Measurements from ENCODE around the gene MMD. TPM values are rescaled to one million over a fixed set of nuclear protein-coding genes. Genes with fewer than 3 reads are reported as not detected.
"Not testable (repeated sequence)": the region's sequence is repeated elsewhere in the genome, so short reads cannot be mapped to it uniquely, and the experiment has no call there.

MMD gene
- total RNA-seq, 2 donors from 2014 or later: 35.0 to 39.3 TPM

GRCh38 chr17:55391764-55392467 lies 29.7 kb downstream of the MMD start:
- Mint-ChIP-seq H3K4me3 (no peak overlapping the region), H3K36me3 (ENCODE audit: insufficient read depth in 2 of 2) (peaks cover 1 to 10% of the 10 kb centered on the region in 2 donors), H3K27ac (no peak overlapping the region), H3K4me1 (ENCODE audit: low read depth) (no peaks in the 10 kb centered on the region), H3K9me3 (no peaks in the 10 kb centered on the region), H3K27me3 (ENCODE audit: low read depth) (no peaks in the 10 kb centered on the region)
- DNase-seq: no peak
- ATAC-seq (replicated peaks in 1 of 2): no peak

- no peak overlapping the region for H3K4me3 Mint-ChIP-seq
- no peaks in the 10 kb centered on the region for H3K4me1 Mint-ChIP-seq (ENCODE audit: low read depth)
- ATAC-seq (replicated peaks in 1 of 2) (no peak), DNase-seq (no peak)
- no peaks in the 10 kb centered on the region for H3K9me3 Mint-ChIP-seq
- H3K27me3 Mint-ChIP-seq (ENCODE audit: low read depth): no peaks in the 10 kb centered on the region
- peaks cover 1 to 8% of the 10 kb centered on the region in 2 donors for H3K36me3 Mint-ChIP-seq (ENCODE audit: insufficient read depth in 2 of 2)
- no peak overlapping the region for H3K27ac Mint-ChIP-seq
Measured at GRCh38 chr17:55391244-55391757, 30.3 kb downstream of the MMD start.

GRCh38 chr17:55390364-55390977 lies 31.2 kb downstream of the MMD start:
- ATAC-seq (replicated peaks in 1 of 2) (no peak), DNase-seq (no peak)
- no peaks in the 10 kb centered on the region for H3K9me3 Mint-ChIP-seq
- H3K27ac Mint-ChIP-seq: no peak overlapping the region
- no peaks in the 10 kb centered on the region for H3K27me3 Mint-ChIP-seq (ENCODE audit: low read depth)
- H3K4me3 Mint-ChIP-seq: no peak overlapping the region
- H3K4me1 Mint-ChIP-seq (ENCODE audit: low read depth): no peaks in the 10 kb centered on the region
- peaks cover 1 to 7% of the 10 kb centered on the region in 2 donors for H3K36me3 Mint-ChIP-seq (ENCODE audit: insufficient read depth in 2 of 2)

DNA sequence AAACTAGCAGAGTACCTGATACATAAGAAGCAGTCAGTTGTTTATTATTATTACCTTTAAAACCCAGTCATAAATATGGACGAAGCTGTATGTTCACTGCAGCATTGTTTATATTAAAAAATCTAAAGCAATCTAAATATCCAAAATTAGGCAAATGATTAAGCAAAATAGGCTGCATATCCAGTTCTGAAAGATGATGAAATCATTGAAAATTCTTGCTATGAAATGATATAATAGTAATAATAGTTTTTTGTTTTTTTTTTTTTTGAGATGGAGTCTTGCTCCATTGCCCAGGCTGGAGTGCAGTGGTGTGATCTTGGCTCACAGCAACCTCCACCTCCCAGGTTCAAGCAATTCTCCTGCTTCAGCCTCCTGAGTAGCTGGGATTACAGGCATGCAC lies 31.9 kb downstream of the MMD start:
- not testable (repeated sequence) for H3K36me3 Mint-ChIP-seq (ENCODE audit: insufficient read depth in 2 of 2); H3K27ac Mint-ChIP-seq; H3K4me3 Mint-ChIP-seq; H3K27me3 Mint-ChIP-seq (ENCODE audit: low read depth); ATAC-seq (replicated peaks in 1 of 2); H3K4me1 Mint-ChIP-seq (ENCODE audit: low read depth); H3K9me3 Mint-ChIP-seq; DNase-seq

- peaks cover 8% of the 10 kb centered on the region for H3K27me3 Mint-ChIP-seq (ENCODE audit: low read depth)
- no peak overlapping the region for H3K4me3 Mint-ChIP-seq
- no peak overlapping the region for H3K27ac Mint-ChIP-seq
- DNase-seq (no peak), ATAC-seq (replicated peaks in 1 of 2) (no peak)
- peaks cover 1 to 6% of the 10 kb centered on the region in 2 donors for H3K36me3 Mint-ChIP-seq (ENCODE audit: insufficient read depth in 2 of 2)
- no peaks in the 10 kb centered on the region for H3K9me3 Mint-ChIP-seq
- no peaks in the 10 kb centered on the region for H3K4me1 Mint-ChIP-seq (ENCODE audit: low read depth)
Measured at GRCh38 chr17:55388842-55389241, 32.8 kb downstream of the MMD start.

DNA sequence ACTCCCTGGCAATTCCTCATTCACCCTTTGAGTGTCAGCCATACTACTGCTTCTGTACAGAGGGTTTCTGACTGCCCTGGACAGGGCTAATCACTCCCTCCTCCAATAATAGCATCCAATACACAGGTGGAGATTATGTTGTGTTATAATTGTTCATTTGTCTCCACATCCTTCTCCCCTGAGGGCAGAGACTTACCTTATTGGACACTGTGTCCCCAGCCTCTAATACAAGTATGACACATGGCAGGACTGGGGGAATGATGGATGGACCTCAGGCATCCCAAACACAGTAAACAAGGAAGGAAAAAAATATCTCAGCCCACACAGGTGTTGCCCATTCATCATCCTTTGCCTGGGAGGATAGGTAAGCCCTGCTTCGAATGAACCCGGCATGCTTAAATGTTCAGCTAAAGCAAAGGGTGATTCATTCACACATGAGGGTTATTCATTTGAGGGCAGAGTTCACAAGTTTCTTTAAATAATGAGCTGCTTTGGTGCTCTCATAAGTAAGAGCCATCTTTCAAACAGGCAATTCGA lies 34.8 kb downstream of the MMD start:
- Mint-ChIP-seq H3K27ac (no peak overlapping the region), H3K4me3 (no peak overlapping the region), H3K27me3 (ENCODE audit: low read depth) (peaks cover 17% of the 10 kb centered on the region), H3K4me1 (ENCODE audit: low read depth) (no peaks in the 10 kb centered on the region), H3K9me3 (no peaks in the 10 kb centered on the region), H3K36me3 (ENCODE audit: insufficient read depth in 2 of 2) (no peaks in the 10 kb centered on the region)
- no peak for ATAC-seq (replicated peaks in 1 of 2)
- DNase-seq: no peak

DNA sequence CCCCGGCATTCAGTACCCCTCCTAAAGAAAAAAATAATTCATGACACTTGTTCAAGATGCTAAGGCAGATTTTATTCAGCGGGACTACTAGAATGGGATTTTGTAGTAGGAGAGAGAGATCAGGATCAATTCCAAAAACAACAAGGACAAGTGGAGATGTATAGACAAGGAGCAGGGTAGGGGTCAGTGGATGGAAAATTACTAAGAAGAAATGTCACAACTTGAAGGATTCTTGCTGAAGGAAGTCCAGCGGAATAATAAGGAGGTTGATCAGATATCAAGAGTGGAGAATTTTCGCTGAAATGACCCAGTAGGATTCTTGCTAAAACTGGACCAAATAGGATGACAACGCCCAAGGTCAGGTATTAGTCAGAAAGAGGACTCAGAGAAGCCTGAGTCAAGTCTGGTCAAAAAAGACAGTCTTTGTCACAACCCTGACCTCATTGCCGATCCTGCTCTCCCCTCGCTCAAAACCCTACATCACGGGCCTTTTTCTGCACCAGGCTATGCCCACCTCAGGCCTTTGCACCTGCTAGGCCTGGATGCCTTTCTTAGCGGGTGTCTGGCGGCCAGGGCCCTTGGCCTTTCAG lies 36.9 kb downstream of the MMD start:
- no peaks in the 10 kb centered on the region for H3K4me1 Mint-ChIP-seq (ENCODE audit: low read depth)
- no peaks in the 10 kb centered on the region for H3K36me3 Mint-ChIP-seq (ENCODE audit: insufficient read depth in 2 of 2)
- no peaks in the 10 kb centered on the region for H3K9me3 Mint-ChIP-seq
- no peak overlapping the region for H3K27ac Mint-ChIP-seq
- H3K27me3 Mint-ChIP-seq (ENCODE audit: low read depth): peaks cover 20% of the 10 kb centered on the region
- no peak overlapping the region for H3K4me3 Mint-ChIP-seq
- DNase-seq: no peak
- ATAC-seq (replicated peaks in 1 of 2): no peak

DNA sequence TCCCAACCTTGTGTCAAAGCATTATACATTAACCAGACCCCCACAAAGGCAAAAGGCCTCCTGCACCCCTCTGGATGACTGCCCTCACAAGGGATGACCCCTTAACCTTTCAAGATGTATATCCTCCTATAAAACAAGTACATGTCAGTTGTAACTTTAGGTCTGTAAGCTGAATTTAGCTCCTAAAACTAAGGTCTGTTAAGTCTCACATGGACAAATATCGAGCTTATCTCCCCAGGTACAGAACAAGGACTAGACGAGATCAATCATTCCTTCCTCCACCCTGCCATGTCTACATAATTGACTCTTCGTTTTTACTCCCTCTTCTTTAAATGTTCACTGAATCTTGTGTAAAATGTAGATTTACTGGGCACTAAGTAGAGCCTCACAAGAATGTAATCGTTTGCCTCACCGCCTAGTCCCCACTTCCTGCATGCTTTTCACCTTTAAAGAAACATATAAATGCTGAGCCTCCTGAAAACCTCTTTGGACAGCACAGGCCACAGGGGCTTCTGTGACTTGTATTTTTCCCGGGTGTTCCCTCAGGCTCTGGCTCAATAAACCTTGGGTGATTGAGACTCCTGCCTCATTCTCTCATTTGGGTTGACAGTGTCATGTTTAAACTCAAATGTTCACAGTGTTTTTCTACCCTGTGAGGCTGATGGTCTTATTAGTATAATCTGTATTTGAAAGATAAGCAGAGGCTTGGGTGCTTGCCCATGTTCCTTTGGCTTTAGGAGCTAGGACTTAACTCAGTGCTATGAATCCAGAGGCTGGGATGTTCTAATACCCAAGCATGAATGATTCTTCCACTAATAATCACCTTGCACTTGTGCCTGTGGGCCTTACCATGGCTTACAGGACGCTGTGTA lies 37.6 kb downstream of the MMD start:
- H3K9me3 Mint-ChIP-seq: no peaks in the 10 kb centered on the region
- no peaks in the 10 kb centered on the region for H3K36me3 Mint-ChIP-seq (ENCODE audit: insufficient read depth in 2 of 2)
- DNase-seq (no peak), ATAC-seq (replicated peaks in 1 of 2) (no peak)
- H3K4me1 Mint-ChIP-seq (ENCODE audit: low read depth): no peaks in the 10 kb centered on the region
- peaks cover 20% of the 10 kb centered on the region for H3K27me3 Mint-ChIP-seq (ENCODE audit: low read depth)
- H3K4me3 Mint-ChIP-seq: no peak overlapping the region
- no peak overlapping the region for H3K27ac Mint-ChIP-seq

GRCh38 chr17:55381017-55381770 lies 40.4 kb downstream of the MMD start:
- Mint-ChIP-seq H3K4me1 (ENCODE audit: low read depth) (no peaks in the 10 kb centered on the region), H3K27me3 (ENCODE audit: low read depth) (peaks cover 20% of the 10 kb centered on the region), H3K36me3 (ENCODE audit: insufficient read depth in 2 of 2) (no peaks in the 10 kb centered on the region), H3K4me3 (no peak overlapping the region), H3K27ac (no peak overlapping the region), H3K9me3 (no peaks in the 10 kb centered on the region)
- DNase-seq (no peak), ATAC-seq (replicated peaks in 1 of 2) (no peak)

DNA sequence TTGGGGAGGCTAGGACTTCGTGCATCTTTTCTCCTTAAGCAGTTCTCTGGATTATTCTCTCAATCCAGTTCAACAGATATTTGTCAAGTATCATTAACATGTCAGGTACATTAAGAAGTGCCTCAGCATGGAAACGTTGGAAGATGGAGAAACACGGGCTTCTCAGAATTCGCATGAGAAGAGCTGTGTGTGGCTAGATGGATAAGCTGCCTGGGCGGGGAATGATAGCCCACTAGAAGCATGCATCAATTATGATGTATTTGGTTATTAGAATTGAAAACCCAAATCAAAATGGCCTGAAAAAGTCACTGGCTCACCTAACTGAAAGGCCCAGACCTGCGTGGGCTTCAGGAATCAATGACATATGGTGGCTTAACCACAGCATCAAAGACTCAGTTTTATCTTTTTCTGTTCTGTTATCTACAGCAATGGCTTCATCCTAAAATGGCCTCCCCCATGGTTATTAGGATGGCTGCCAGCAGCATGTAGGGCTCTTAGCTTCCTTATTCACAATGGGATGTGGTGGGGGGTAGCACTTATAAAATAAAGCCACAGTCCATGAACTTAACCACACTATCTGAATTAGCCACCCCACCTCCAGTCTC lies 43.9 kb downstream of the MMD start:
- no peak for DNase-seq
- Mint-ChIP-seq H3K4me1 (ENCODE audit: low read depth) (no peaks in the 10 kb centered on the region), H3K27me3 (ENCODE audit: low read depth) (peaks cover 10% of the 10 kb centered on the region), H3K4me3 (no peak overlapping the region), H3K36me3 (ENCODE audit: insufficient read depth in 2 of 2) (peaks cover 0 to 3% of the 10 kb centered on the region in 2 donors), H3K9me3 (peaks cover 2% of the 10 kb centered on the region in 2 donors), H3K27ac (no peak overlapping the region)
- no peak for ATAC-seq (replicated peaks in 1 of 2)

GRCh38 chr17:55368706-55369105 lies 52.9 kb downstream of the MMD start:
- H3K4me1 Mint-ChIP-seq (ENCODE audit: low read depth): no peaks in the 10 kb centered on the region
- DNase-seq (no peak), ATAC-seq (replicated peaks in 1 of 2) (no peak)
- no peak overlapping the region for H3K27ac Mint-ChIP-seq
- peaks cover 0 to 5% of the 10 kb centered on the region in 2 donors for H3K9me3 Mint-ChIP-seq
- H3K36me3 Mint-ChIP-seq (ENCODE audit: insufficient read depth in 2 of 2): peaks cover 0 to 5% of the 10 kb centered on the region in 2 donors
- H3K4me3 Mint-ChIP-seq: no peak overlapping the region
- H3K27me3 Mint-ChIP-seq (ENCODE audit: low read depth): peaks cover 2% of the 10 kb centered on the region

GRCh38 chr17:55366020-55366481 lies 55.6 kb downstream of the MMD start:
- H3K27ac Mint-ChIP-seq: no peak overlapping the region
- peaks cover 3 to 4% of the 10 kb centered on the region in 2 donors for H3K36me3 Mint-ChIP-seq (ENCODE audit: insufficient read depth in 2 of 2)
- H3K27me3 Mint-ChIP-seq (ENCODE audit: low read depth): peaks cover 21% of the 10 kb centered on the region

More at GRCh38 chr17:55366020-55366481, 55.6 kb downstream of the MMD start:
- no peak for ATAC-seq (replicated peaks in 1 of 2)
- no peak overlapping the region for H3K4me3 Mint-ChIP-seq
- H3K4me1 Mint-ChIP-seq (ENCODE audit: low read depth): no peaks in the 10 kb centered on the region
- DNase-seq: no peak
- peaks cover 2 to 3% of the 10 kb centered on the region in 2 donors for H3K9me3 Mint-ChIP-seq

Measured in activated T-cell treated with anti-CD3 and anti-CD28 coated beads, Interleukin-2, amount 50 U/mL, for 72 hours (primary cell).